ENCODE data around the gene ATF7.

The ATF7 gene

GRCh38 chr12:53480491-53481442 lies 145.4 kb downstream of the ATF7 start:
- no peak for DNase-seq

- no peak for DNase-seq
Observed at GRCh38 chr12:53479331-53479730, 146.9 kb downstream of the ATF7 start.

- no peak for DNase-seq
Observed at GRCh38 chr12:53478865-53479264, 147.3 kb downstream of the ATF7 start.

- no peak for DNase-seq
Observed at GRCh38 chr12:53476769-53477209, 149.4 kb downstream of the ATF7 start.

GRCh38 chr12:53474819-53475218 lies 151.4 kb downstream of the ATF7 start:
- no peak for DNase-seq

- DNase-seq = no peak
Observed at GRCh38 chr12:53474077-53474476, 152.1 kb downstream of the ATF7 start.

- DNase-seq = no peak
Observed at GRCh38 chr12:53472056-53472582, 154.1 kb downstream of the ATF7 start.

GRCh38 chr12:53468282-53468681 lies 157.9 kb downstream of the ATF7 start:
- no peak for DNase-seq

GRCh38 chr12:53467880-53468279 lies 158.3 kb downstream of the ATF7 start:
- DNase-seq = no peak

- DNase-seq = no peak
Observed at GRCh38 chr12:53467082-53467481, 159.1 kb downstream of the ATF7 start.

- DNase-seq = no peak
Observed at GRCh38 chr12:53466640-53467039, 159.5 kb downstream of the ATF7 start.

GRCh38 chr12:53465679-53466078 lies 160.5 kb downstream of the ATF7 start:
- no peak for DNase-seq

- DNase-seq = no peak
Observed at GRCh38 chr12:53464685-53465418, 161.3 kb downstream of the ATF7 start.

GRCh38 chr12:53463802-53464560 lies 162.2 kb downstream of the ATF7 start:
- no peak for DNase-seq

GRCh38 chr12:53462935-53463334 lies 163.2 kb downstream of the ATF7 start:
- DNase-seq = no peak

GRCh38 chr12:53461591-53461990 lies 164.6 kb downstream of the ATF7 start:
- no peak for DNase-seq

GRCh38 chr12:53461059-53461458 lies 165.1 kb downstream of the ATF7 start:
- no peak for DNase-seq

- DNase-seq = no peak
Observed at GRCh38 chr12:53459097-53459496, 167.1 kb downstream of the ATF7 start.
